H1 (cell line): ENCODE measurements around the gene ITGAV. TPM values are rescaled to one million over a fixed set of nuclear protein-coding genes. Genes with fewer than 3 reads are reported as not detected.

Experiments
- CTCF ChIA-PET: fragments of 300-600 bp; sonication (Branson Sonifier 250); formaldehyde crosslinking; loops from one replicate; lab custom pipeline; 2021; ENCODE audit not compliant: partially characterized antibody; lab: Charles Lee
- POLR2A ChIA-PET: fragments of 300-600 bp; sonication (Branson Sonifier 250); formaldehyde crosslinking; loops from one replicate; lab custom pipeline; 2021; ENCODE audit warnings: inconsistent platforms; ENCODE audit not compliant: partially characterized antibody; lab: Charles Lee
- DNase-seq, 2 experiments: peaks; one replicate each; pipeline versions ENCODE4 v3.0.0 to v3.0.0-alpha.2; 2010 to 2022; ENCODE audit warnings: low spot score in 2 of 2, low read depth in 1 of 2, mixed read lengths in 1 of 2
- FAIRE-seq: peaks from 2 replicates; lab custom pipeline; 2011; peaks lifted over from hg19 to GRCh38; lab: Jason Lieb, UNC
- H2AFZ ChIP-seq: 2 replicates; pipeline ENCODE4 v1.8.1; 2012; ENCODE audit warnings: low read length, inconsistent platforms
- H2AK5ac ChIP-seq: 2 replicates; pipeline ENCODE4 v1.6.1; 2013; ENCODE audit warnings: low read depth, low read length
- H2BK120ac ChIP-seq: replicated peaks from 2 replicates; pipeline ENCODE3; 2013; ENCODE audit warnings: low read depth, low read length, inconsistent platforms
- H2BK12ac ChIP-seq: 2 replicates; pipeline ENCODE4 v1.6.1; 2013; ENCODE audit warnings: low read depth, low read length
- H2BK15ac ChIP-seq: 2 replicates; pipeline ENCODE4 v1.6.1; 2013; ENCODE audit warnings: low read length
- H2BK20ac ChIP-seq: 2 replicates; pipeline ENCODE4 v1.6.1; 2013; ENCODE audit warnings: low read length
- H2BK5ac ChIP-seq: 2 replicates; pipeline ENCODE4 v1.6.1; 2013; ENCODE audit warnings: low read depth, low read length
- H3K14ac ChIP-seq: 2 replicates; pipeline ENCODE4 v1.6.1; 2013; ENCODE audit warnings: inconsistent platforms; ENCODE audit not compliant: insufficient read length
- H3K18ac ChIP-seq: 2 replicates; pipeline ENCODE4 v1.6.1; 2013; ENCODE audit warnings: low read length; ENCODE audit errors: extremely low read depth
- H3K23ac ChIP-seq: 2 replicates; pipeline ENCODE4 v1.6.1; 2013; ENCODE audit warnings: inconsistent platforms; ENCODE audit not compliant: insufficient read length
- H3K23me2 ChIP-seq: 2 replicates; pipeline ENCODE4 v1.6.1; 2013; ENCODE audit warnings: low read depth, low read length
- H3K27ac ChIP-seq: 2 replicates; pipeline ENCODE4 v1.6.1; 2011; ENCODE audit warnings: low read depth, low read length, inconsistent platforms
- H3K27me3 ChIP-seq, 4 experiments: replicated peaks in 1 of 4; 1 replicate in 1 of 4; 2 replicates in 3 of 4; pipeline versions ENCODE4 v1.6.1 to v1.8.1; 2011 to 2013; ENCODE audit warnings: low read length in 3 of 4, mild to moderate bottlenecking in 3 of 4, inconsistent platforms in 2 of 4, mixed read lengths in 2 of 4, moderate library complexity in 1 of 4; ENCODE audit not compliant: control insufficient read depth in 3 of 4, insufficient read depth in 3 of 4; ENCODE audit errors: extremely low read depth in 1 of 4
- H3K36me3 ChIP-seq, 4 experiments: 2 replicates each; pipeline versions ENCODE4 v1.6.1 to v1.8.1; 2011 to 2013; ENCODE audit warnings: mild to moderate bottlenecking in 4 of 4, low read length in 3 of 4, moderate library complexity in 2 of 4, control low read depth in 1 of 4, inconsistent platforms in 1 of 4; ENCODE audit not compliant: insufficient read depth in 4 of 4, control insufficient read depth in 2 of 4
- H3K4ac ChIP-seq: replicated peaks from 2 replicates; pipeline ENCODE3; 2013; ENCODE audit warnings: low read length, low read depth, mixed read lengths, inconsistent platforms; ENCODE audit not compliant: insufficient read length
- H3K4me1 ChIP-seq, 4 experiments: replicated peaks in 1 of 4; 1 replicate in 1 of 4; 2 replicates in 3 of 4; pipeline versions ENCODE4 v1.6.1 to v1.8.1; 2011 to 2013; ENCODE audit warnings: low read length in 3 of 4, inconsistent platforms in 2 of 4, mixed read lengths in 1 of 4; ENCODE audit not compliant: insufficient read depth in 4 of 4, control insufficient read depth in 3 of 4
- H3K4me2 ChIP-seq, 2 experiments: 2 replicates each; pipeline versions ENCODE4 v1.6.1 to v1.8.1; 2011 to 2013; ENCODE audit warnings: low read depth in 2 of 2, low read length in 2 of 2, control low read depth in 1 of 2, inconsistent platforms in 1 of 2, mild to moderate bottlenecking in 1 of 2; ENCODE audit not compliant: insufficient read depth in 1 of 2
- H3K4me3 ChIP-seq, 4 experiments: fragments of 200-600, 300-600 bp in 1 of 4; sonication (generic), shearing (Covaris generic), sonication (Bioruptor Twin) in 1 of 4; 2 replicates each; pipeline versions ENCODE4 v1.5.1 to v1.8.1; 2011 to 2016; ENCODE audit warnings: low read length in 4 of 4, low read depth in 3 of 4, control low read depth in 2 of 4, inconsistent platforms in 2 of 4, mild to moderate bottlenecking in 2 of 4, mixed read lengths in 1 of 4, moderate library complexity in 1 of 4; ENCODE audit not compliant: insufficient read depth in 2 of 4; ENCODE audit errors: extremely low read depth in 1 of 4
- H3K56ac ChIP-seq: replicated peaks from 2 replicates; pipeline ENCODE3; 2013; ENCODE audit warnings: low read depth, mild to moderate bottlenecking, mixed read lengths, low read length, inconsistent platforms; ENCODE audit not compliant: insufficient read length
- H3K79me1 ChIP-seq: 2 replicates; pipeline ENCODE4 v1.6.1; 2013; ENCODE audit warnings: low read depth, low read length, control low read depth
- H3K79me2 ChIP-seq, 2 experiments: 2 replicates each; pipeline versions ENCODE4 v1.6.1 to v1.8.1; 2012 to 2013; ENCODE audit warnings: low read length in 2 of 2, mild to moderate bottlenecking in 2 of 2, inconsistent platforms in 1 of 2; ENCODE audit not compliant: insufficient read depth in 2 of 2, control insufficient read depth in 1 of 2
- H3K9ac ChIP-seq, 4 experiments: replicated peaks in 1 of 4; 1 replicate in 1 of 4; 2 replicates in 3 of 4; pipeline versions ENCODE4 v1.6.1 to v1.8.1; 2011 to 2013; ENCODE audit warnings: low read depth in 3 of 4, low read length in 3 of 4, control low read depth in 2 of 4, mild to moderate bottlenecking in 2 of 4, moderate library complexity in 2 of 4, inconsistent platforms in 1 of 4; ENCODE audit errors: extremely low read depth in 1 of 4
- H3K9me3 ChIP-seq, 2 experiments: 2 replicates each; pipeline versions ENCODE4 v1.6.1 to v1.8.1; 2012 to 2013; ENCODE audit warnings: mild to moderate bottlenecking in 2 of 2, moderate library complexity in 2 of 2, control low read depth in 1 of 2, inconsistent platforms in 1 of 2, low read depth in 1 of 2, low read length in 1 of 2, mixed read lengths in 1 of 2; ENCODE audit not compliant: insufficient read depth in 2 of 2
- H4K20me1 ChIP-seq, 2 experiments: replicated peaks in 1 of 2; 2 replicates each; pipeline versions ENCODE3 to v1.8.1; 2011 to 2013; ENCODE audit warnings: inconsistent platforms in 2 of 2, low read length in 2 of 2, mild to moderate bottlenecking in 1 of 2; ENCODE audit not compliant: insufficient read depth in 2 of 2, control insufficient read depth in 1 of 2
- H4K5ac ChIP-seq: 2 replicates; pipeline ENCODE4 v1.6.1; 2013; ENCODE audit warnings: low read length, low read depth, mixed read lengths, inconsistent platforms; ENCODE audit not compliant: insufficient read length
- H4K8ac ChIP-seq: 2 replicates; pipeline ENCODE4 v1.8.0; 2013; ENCODE audit warnings: mild to moderate bottlenecking, moderate library complexity, low read length, inconsistent platforms; ENCODE audit not compliant: insufficient read depth; ENCODE audit errors: extremely low read depth
- H4K91ac ChIP-seq: replicated peaks from 2 replicates; pipeline ENCODE3; 2013; ENCODE audit warnings: low read length, mixed read lengths, inconsistent platforms; ENCODE audit not compliant: insufficient read length
- ATF3 ChIP-seq: IDR thresholded peaks from 2 replicates; pipeline ENCODE4 v1.6.1; 2011; ENCODE audit warnings: low read depth, mild to moderate bottlenecking, low read length; ENCODE audit not compliant: insufficient read depth
- CHD2 ChIP-seq: IDR thresholded peaks from 2 replicates; pipeline ENCODE4 v1.6.1; 2012; ENCODE audit warnings: low read length, improper control_type of control experiment
- EGR1 ChIP-seq: IDR thresholded peaks from 2 replicates; pipeline ENCODE4 v1.6.1; 2011; ENCODE audit warnings: low read depth, low read length, borderline replicate concordance
- JUN ChIP-seq: IDR thresholded peaks from 2 replicates; pipeline ENCODE4 v1.6.1; 2011; ENCODE audit warnings: low read depth, mild to moderate bottlenecking, improper control_type of control experiment, low read length
- KDM4A ChIP-seq: IDR thresholded peaks from one replicate; pipeline ENCODE4 v1.7.1; 2012; ENCODE audit warnings: low read depth, mild to moderate bottlenecking, moderate library complexity, low read length, inconsistent platforms; ENCODE audit not compliant: severe bottlenecking
- SIX5 ChIP-seq: IDR thresholded peaks from 2 replicates; pipeline ENCODE4 v1.6.1; 2011; ENCODE audit warnings: mild to moderate bottlenecking, low read depth, low read length
- SRF ChIP-seq: IDR thresholded peaks from 2 replicates; pipeline ENCODE4 v1.6.1; 2011; ENCODE audit warnings: mild to moderate bottlenecking, low read depth, low read length, moderate library complexity
- TAF1 ChIP-seq: IDR thresholded peaks from 2 replicates; pipeline ENCODE4 v1.6.1; 2011; ENCODE audit warnings: mild to moderate bottlenecking, low read depth, low read length
- TBP ChIP-seq: IDR thresholded peaks from 2 replicates; pipeline ENCODE4 v1.6.1; 2011; ENCODE audit warnings: low read depth, low read length, improper control_type of control experiment
- WGBS, 2 experiments: shearing (Covaris generic) in 1 of 2; methylation state at CpG; one replicate each; pipeline versions ENCODE4 v1.1.6 to v1.1.7; 2013 to 2015; ENCODE audit warnings: low lambda C conversion rate in 2 of 2, mixed read lengths in 2 of 2, inconsistent platforms in 1 of 2, low coverage in 1 of 2, missing lambda C conversion rate in 1 of 2; ENCODE audit not compliant: insufficient replicate concordance in 2 of 2, insufficient coverage in 1 of 2, insufficient read length in 1 of 2; ENCODE audit errors: extremely low coverage in 1 of 2, missing lambda C conversion rate in 1 of 2; 5-methylcytosine and 5-hydroxymethylcytosine counted together
- polyA plus RNA-seq, 7 experiments: library from polyadenylated mRNA; depleted of rRNA in 3 of 7; stranded (reverse) in 5 of 7; unstranded in 2 of 7; fragments of >200 nt in 5 of 7; fragments of 200-250 nt in 2 of 7; gene quantifications; 1 replicate in 5 of 7; 2 replicates in 1 of 7; 4 replicates in 1 of 7; pipeline versions ENCODE4 v1.2.1 to v1.2.3, GENCODE V29; 2011 to 2013; ENCODE audit warnings: missing spikeins in 2 of 7, mixed read lengths in 2 of 7
- total RNA-seq: library from RNA; stranded (reverse); fragmentation: NEBNext Ultra II Directional; extraction: Animal tissue kit (Norgen Biotek cat#: 25700); gene quantifications from 2 replicates; pipeline ENCODE4 v1.2.1, GENCODE V29; 2021

Gene ITGAV
- total and polyA plus RNA-seq, 2 of the 8 experiments (the other 6 are each of a cell fraction or from before 2014, with no cell fraction given) = 11.7 to 42.4 TPM

- no peak overlapping the region for H2BK120ac ChIP-seq
- no peak overlapping the region for H2AFZ ChIP-seq
- H3K23ac ChIP-seq = no peak overlapping the region
- H3K27ac ChIP-seq = no peak overlapping the region
- no peak overlapping the region for H2BK20ac ChIP-seq
- WGBS, 2 experiments = 90% methylated on average over 2 of the region's 2 CpGs; no CpG with 5 or more reads in 1 of the 2 experiments
- H3K56ac ChIP-seq = no peak overlapping the region
- H3K4me2 ChIP-seq = no peak overlapping the region
- no peak overlapping the region for H4K5ac ChIP-seq
- H3K4me3 ChIP-seq = no peak overlapping the region
- peaks cover 0 to 11% of the 10 kb centered on the region in 2 experiments; a peak in 3 of 4 replicates for H3K79me2 ChIP-seq
- H3K18ac ChIP-seq = no peak overlapping the region
- H3K9ac ChIP-seq = no peak overlapping the region
- H4K20me1 ChIP-seq = no peaks in the 10 kb centered on the region
- H2BK15ac ChIP-seq = no peak overlapping the region
- no peak for TF ChIP-seq EGR1
- no peak for TF ChIP-seq CHD2
- TF ChIP-seq ATF3 = no peak
- TF ChIP-seq TBP = no peak
- TF ChIP-seq JUN = no peak
- TF ChIP-seq TAF1 = no peak
- no peak for TF ChIP-seq SIX5
- no peak for TF ChIP-seq SRF
- TF ChIP-seq KDM4A = no peak
- no peaks in the 10 kb centered on the region for H3K27me3 ChIP-seq
- no peak overlapping the region for H3K14ac ChIP-seq
- no peaks in the 10 kb centered on the region for H3K79me1 ChIP-seq
- DNase-seq = no peak
- 0 out of 4 replicates have a peak, but pooled peaks cover 0 to 2% of the 10 kb centered on the region in 2 experiments for H3K9me3 ChIP-seq
- no peaks in the 10 kb centered on the region for H3K36me3 ChIP-seq
- no peak overlapping the region for H4K8ac ChIP-seq
- POLR2A ChIA-PET = no interaction called here
- FAIRE-seq = no peak
- no peak overlapping the region for H3K4ac ChIP-seq
- CTCF ChIA-PET = no interaction called here
- no peak overlapping the region for H4K91ac ChIP-seq
- H2AK5ac ChIP-seq = no peak overlapping the region
- H2BK5ac ChIP-seq = no peak overlapping the region
- H3K23me2 ChIP-seq = peaks cover 7% of the 10 kb centered on the region; the same call in 1 of the 2 replicates
- peaks cover 0 to 3% (median 1%) of the 10 kb centered on the region in 4 experiments; a peak in 3 of 7 replicates for H3K4me1 ChIP-seq
- no peak overlapping the region for H2BK12ac ChIP-seq
Measured at GRCh38 chr2:186690786-186691185, 100.9 kb downstream of the ITGAV start.
